K562 (cell line): ENCODE measurements around the gene WNK2. TPM values are rescaled to one million over a fixed set of nuclear protein-coding genes. Genes with fewer than 3 reads are reported as not detected.

Experiments
- ATAC-seq: fragments of 200-7000 bp; cut with Tn5 transposase; 3 replicates; pipeline ENCODE4 v1.9.1; 2020; ENCODE audit warnings: moderate library complexity
- BruUV-seq: library from RNA; stranded (reverse); fragments of 400-500 nt; replicated peaks from 2 replicates; lab custom pipeline; 2021; lab: Mats Ljungman, UMichigan
- CTCF ChIA-PET: fragments of 300-600 bp; formaldehyde crosslinking; extraction: SDS; loops from one replicate; lab custom pipeline; 2021; ENCODE audit warnings: low intra/inter-chr PET ratio; lab: Yijun Ruan, JAX
- POLR2A ChIA-PET: fragments of 300-600, 350-650 bp; sonication (Branson Sonifier 250); formaldehyde crosslinking; extraction: SDS; loops from one replicate; lab custom pipeline; 2021; ENCODE audit warnings: antibody characterized with exemption, inconsistent platforms; lab: Yijun Ruan, JAX
- DNase-seq, 4 experiments: peaks; one replicate each; pipeline versions ENCODE4 v3.0.0 to v3.0.0-alpha.2; 2011 to 2018; ENCODE audit warnings: low spot score in 3 of 4, mixed read lengths in 3 of 4; ENCODE audit errors: extremely low read depth in 1 of 4
- FAIRE-seq: peaks from 2 replicates; lab custom pipeline; 2011; peaks lifted over from hg19 to GRCh38; lab: Jason Lieb, UNC
- H2AFZ ChIP-seq: 2 replicates; pipeline ENCODE4 v1.6.0; 2011; ENCODE audit warnings: low read depth, low read length, control low read depth, inconsistent platforms
- H3K27ac ChIP-seq: fragments of 200-600 bp; 3 replicates; pipeline ENCODE4 v1.8.0; 2011; ENCODE audit warnings: low read depth, mild to moderate bottlenecking, control low read depth, inconsistent platforms, low read length, moderate library complexity, mixed read lengths; ENCODE audit errors: extremely low read depth
- H3K27me3 ChIP-seq, 2 experiments: fragments of 300-600 bp in 1 of 2; 2 replicates in 1 of 2; 3 replicates in 1 of 2; pipeline versions ENCODE4 v1.6.0 to v1.8.0; 2011; ENCODE audit warnings: inconsistent platforms in 2 of 2, low read length in 2 of 2, mild to moderate bottlenecking in 1 of 2, mixed read lengths in 1 of 2, moderate library complexity in 1 of 2; ENCODE audit not compliant: control insufficient read depth in 2 of 2, insufficient read depth in 2 of 2
- H3K36me3 ChIP-seq: fragments of 300-600 bp; 3 replicates; pipeline ENCODE4 v1.8.0; 2011; ENCODE audit warnings: mild to moderate bottlenecking, low read length, inconsistent platforms; ENCODE audit not compliant: control insufficient read depth, insufficient read depth
- H3K4me1 ChIP-seq, 2 experiments: fragments of 200-600 bp in 1 of 2; replicated peaks in 1 of 2; 2 replicates in 1 of 2; 3 replicates in 1 of 2; pipeline versions ENCODE4 v1.5.1 to v1.8.0; 2011; ENCODE audit warnings: inconsistent platforms in 2 of 2, low read length in 2 of 2, mild to moderate bottlenecking in 1 of 2, mixed read lengths in 1 of 2, moderate library complexity in 1 of 2; ENCODE audit not compliant: control insufficient read depth in 2 of 2, insufficient read depth in 2 of 2
- H3K4me2 ChIP-seq: 2 replicates; pipeline ENCODE4 v1.6.1; 2011; ENCODE audit warnings: low read length, control low read depth, inconsistent platforms, mixed read lengths; ENCODE audit not compliant: insufficient read depth
- H3K4me3 ChIP-seq: fragments of 200-600 bp; sonication (generic), shearing (Covaris generic); 2 replicates; pipeline ENCODE4 v1.5.1; 2016; ENCODE audit warnings: control low read depth, inconsistent platforms
- H3K79me2 ChIP-seq: fragments of 200-600 bp; 3 replicates; pipeline ENCODE4 v1.8.0; 2011; ENCODE audit warnings: low read length, inconsistent platforms; ENCODE audit not compliant: control insufficient read depth, insufficient read depth
- H3K9ac ChIP-seq, 2 experiments: 2 replicates each; pipeline versions ENCODE4 v1.6.0 to v1.6.1; 2011; ENCODE audit warnings: low read depth in 2 of 2, low read length in 2 of 2, control low read depth in 1 of 2, inconsistent platforms in 1 of 2, mild to moderate bottlenecking in 1 of 2, mixed read lengths in 1 of 2; ENCODE audit not compliant: insufficient read depth in 1 of 2
- H3K9me1 ChIP-seq: one replicate; pipeline ENCODE4 v1.6.0; 2011; ENCODE audit warnings: inconsistent platforms, mild to moderate bottlenecking, low read length, moderate library complexity; ENCODE audit not compliant: control insufficient read depth, insufficient read depth
- H3K9me3 ChIP-seq: replicated peaks from 2 replicates; pipeline ENCODE4 v1.5.1; 2011; ENCODE audit warnings: low read depth, low read length, inconsistent platforms; ENCODE audit not compliant: control insufficient read depth, insufficient read depth
- H4K20me1 ChIP-seq: replicated peaks from 2 replicates; pipeline ENCODE4 v1.6.1; 2011; ENCODE audit warnings: low read length, inconsistent platforms, mixed read lengths; ENCODE audit not compliant: control insufficient read depth, insufficient read depth
- CTCF ChIP-seq, 3 experiments: IDR thresholded peaks in 2 of 3; conservative IDR thresholded peaks in 1 of 3; 2 replicates each; pipeline ENCODE4 v1.5.1; 2011 to 2012; ENCODE audit warnings: low read length in 3 of 3, mild to moderate bottlenecking in 3 of 3, control low read depth in 2 of 3, improper control_type of control experiment in 1 of 3, inconsistent platforms in 1 of 3, low read depth in 1 of 3, mixed read lengths in 1 of 3, moderate library complexity in 1 of 3; ENCODE audit not compliant: insufficient read depth in 2 of 3
- ELF2 ChIP-seq: fragments of 250-450 bp; sonication (Bioruptor Pico); IDR thresholded peaks from 2 replicates; pipeline ENCODE4 v1.5.0; 2021; ENCODE audit warnings: mild to moderate bottlenecking
- ESRRA ChIP-seq: fragments of 450-650 bp; IDR thresholded peaks from 2 replicates; pipeline ENCODE4 v1.6.1; 2014; ENCODE audit warnings: low read depth, mild to moderate bottlenecking, moderate library complexity, borderline replicate concordance
- ETV1 ChIP-seq: fragments of 450-650 bp; conservative IDR thresholded peaks from 2 replicates; pipeline ENCODE4 v1.6.1; 2016; ENCODE audit warnings: missing genetic modification characterization, control low read depth, low read depth, missing compliant biosample characterization
- HDAC1 ChIP-seq, 2 experiments: fragments of 450-650 bp; IDR thresholded peaks; 2 replicates each; pipeline ENCODE4 v1.6.1; 2016 to 2017; ENCODE audit warnings: inconsistent platforms in 1 of 2, mild to moderate bottlenecking in 1 of 2, moderate library complexity in 1 of 2
- L3MBTL2 ChIP-seq: fragments of 450-650 bp; IDR thresholded peaks from 2 replicates; pipeline ENCODE4 v1.6.1; 2016; ENCODE audit warnings: mild to moderate bottlenecking, moderate library complexity
- MEIS2 ChIP-seq: fragments of 450-650 bp; IDR thresholded peaks from 2 replicates; pipeline ENCODE4 v1.6.1; 2014; ENCODE audit warnings: mild to moderate bottlenecking; ENCODE audit not compliant: partially characterized antibody
- RAD21 ChIP-seq, 2 experiments: fragments of 250-450 bp in 1 of 2; fragments of 450-650 bp in 1 of 2; sonication (Bioruptor Pico) in 1 of 2; formaldehyde crosslinking in 1 of 2; IDR thresholded peaks in 1 of 2; conservative IDR thresholded peaks in 1 of 2; 2 replicates each; pipeline versions ENCODE4 v1.4.0 to v1.8.0; 2020 to 2022; ENCODE audit warnings: mild to moderate bottlenecking in 2 of 2, moderate library complexity in 1 of 2
- RNF2 ChIP-seq: sonication (generic); IDR thresholded peaks from 2 replicates; pipeline ENCODE4 v1.6.1; 2016
- SETDB1 ChIP-seq: IDR thresholded peaks from one replicate; pipeline ENCODE4 v1.6.1; 2012; ENCODE audit warnings: low read length, control low read depth, inconsistent platforms
- SRSF9 ChIP-seq: fragments of 200-400 bp; formaldehyde crosslinking; IDR thresholded peaks from 2 replicates; pipeline ENCODE4 v1.6.1; 2017; ENCODE audit warnings: low read depth, low read length, borderline replicate concordance
- TFAP4 ChIP-seq: sonication (generic); formaldehyde crosslinking; IDR thresholded peaks from 2 replicates; pipeline ENCODE4 v1.8.0; 2022; ENCODE audit warnings: missing genetic modification reagents, mild to moderate bottlenecking, moderate library complexity, borderline replicate concordance
- ZNF165 ChIP-seq: fragments of 250-450 bp; sonication (Bioruptor Pico); IDR thresholded peaks from 2 replicates; pipeline ENCODE4 v1.4.0; 2020; ENCODE audit warnings: borderline replicate concordance
- WGBS: fragments of 100-300 bp; shearing (Covaris generic); methylation state at CpG from one replicate; pipeline ENCODE4 v1.1.6; 2016; ENCODE audit warnings: low coverage, mixed read lengths; ENCODE audit not compliant: insufficient coverage; ENCODE audit errors: missing lambda C conversion rate; 5-methylcytosine and 5-hydroxymethylcytosine counted together
- in situ Hi-C: fragments of 300-500 bp; cut with MboI; formaldehyde crosslinking; loops from 4 replicates; pipeline ENCODE4 v1.15.0; 2018; ENCODE audit warnings: inconsistent platforms, mixed read lengths
- intact Hi-C: fragments of 100-400 bp; cut with micrococcal nuclease; formaldehyde crosslinking; loops from 2 replicates; pipeline ENCODE4 v1.14.2; 2022
- polyA plus RNA-seq, 8 experiments: library from polyadenylated mRNA; depleted of rRNA in 4 of 8; stranded (reverse) in 5 of 8; unstranded in 3 of 8; fragments of >200 nt; fragmentation: Nextera tagmentation in 2 of 8; fragmentation: Illumina TruSeq in 1 of 8; extraction: Ambion mirVana in 2 of 8; extraction: Trizol in 1 of 8; gene quantifications; 2 replicates each; pipeline versions ENCODE4 v1.2.1 to v1.2.3, GENCODE V29; 2011 to 2014; ENCODE audit warnings: inconsistent platforms in 1 of 8, missing spikeins in 1 of 8
- total RNA-seq, 7 experiments: library from RNA; depleted of rRNA in 6 of 7; stranded (reverse); fragments of >200 nt in 6 of 7; fragmentation: Illumina TruSeq in 2 of 7; extraction: Trizol in 2 of 7; gene quantifications; 2 replicates each; pipeline versions ENCODE4 v1.2.1 to v1.2.3, GENCODE V29; 2011 to 2021; ENCODE audit warnings: low replicate concordance in 1 of 7

Gene WNK2
- total and polyA plus RNA-seq, 9 of the 15 experiments (the other 6 are each of a cell fraction or from before 2014, with no cell fraction given): 0.36 to 3.3 (median 0.64) TPM; not detected in 2

GRCh38 chr9:93288341-93288740 lies 104.4 kb downstream of the WNK2 start:
- Histone ChIP-seq H3K4me3 (no peak overlapping the region), H4K20me1 (peaks cover 4% of the 10 kb centered on the region; the same call in 1 of the 2 replicates), H3K9me1 (no peaks in the 10 kb centered on the region), H2AFZ (no peak overlapping the region), H3K9me3 (no peaks in the 10 kb centered on the region), H3K27me3 (peaks cover 13 to 55% of the 10 kb centered on the region in 2 experiments; a peak in 3 of 5 replicates), H3K9ac (no peak overlapping the region), H3K79me2 (no peaks in the 10 kb centered on the region), H3K36me3 (no peaks in the 10 kb centered on the region), H3K4me2 (peak overlapping the region; percentile 44; the same call in 1 of the 2 replicates)
- BruUV-seq: no TSS peak
- ChIA-PET POLR2A (interaction anchor here (1.6 kb wide), 1 partner anchor 10 kb away, joined by 5 read pairs; no protein-coding TSS in a partner anchor), CTCF (no interaction called here)
- FAIRE-seq (peak; percentile 62), ATAC-seq (peak; percentile 94), DNase-seq (peak in 2 of 4 experiments; percentile 45 to 48)
- under 1% methylated on average over 8 of the region's 8 CpGs for WGBS
- intact Hi-C loops: no loop called here
- TF ChIP-seq HDAC1 (IDR thresholded peaks at IDR 0.05) (0 out of 4 replicates have a peak, but pooled peaks of 1 of the 2 experiments have one; percentile 17), ESRRA (no peak), SRSF9 (no peak), CTCF (IDR thresholded peaks at IDR 0.05 in 2 of 3, conservative IDR thresholded peaks at IDR 0.05 in 1 of 3; ENCODE audit: insufficient read depth in 2 of 3, low read depth in 1 of 3, low read length in 3 of 3) (peak; percentile 34 to 62 (median 48); a peak in 5 of 6 replicates), ETV1 (peak; percentile 38), RAD21 (CRISPR knock-in tag; conservative IDR thresholded peaks at IDR 0.05 in 1 of 2, IDR thresholded peaks at IDR 0.05 in 1 of 2) (peak in 1 of 2 experiments; percentile 33; a peak in 3 of 4 replicates), L3MBTL2 (0 out of 2 replicates have a peak, but pooled peaks have one; percentile 24), ZNF165 (CRISPR knock-in tag) (peak; percentile 82; the same call in 1 of the 2 replicates), ELF2 (CRISPR knock-in tag) (0 out of 2 replicates have a peak, but pooled peaks have one; percentile 54), RNF2 (no peak), SETDB1 (no peak), MEIS2 (peak; percentile 67), TFAP4 (CRISPR knock-in tag) (peak; percentile 88)
- TF ChIP-seq, all 486 proteins: peak for 9
- in situ Hi-C loops: no loop called here
- Histone ChIP-seq H3K4me1 (peaks cover 0 to 10% of the 10 kb centered on the region in 2 experiments; a peak in 3 of 5 replicates), H3K27ac (no peak overlapping the region)
